ENCODE measurements around the gene MBOAT2.

Gene MBOAT2

DNA sequence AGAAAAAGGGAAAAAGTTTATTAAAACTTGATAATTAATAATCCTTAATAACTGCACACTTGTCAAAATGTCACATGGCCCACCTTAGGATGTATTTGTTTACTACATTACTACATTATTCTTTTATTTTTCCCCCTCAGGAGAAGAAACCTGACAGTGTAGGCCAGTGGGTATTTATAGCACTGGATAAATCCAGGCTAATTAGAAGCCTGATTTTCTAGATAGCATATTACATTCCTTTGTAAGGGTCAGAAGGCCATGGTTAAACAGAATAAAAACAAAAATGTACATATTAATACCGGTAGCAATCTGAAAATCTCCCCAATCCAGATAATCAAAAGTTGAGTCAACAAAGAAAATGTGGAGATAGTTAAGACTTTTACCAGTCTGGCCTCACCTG lies 144.6 kb downstream of the MBOAT2 start:
- no peaks in the 10 kb centered on the region for H3K27me3 ChIP-seq (ENCODE audit: low read length)
- H3K27ac ChIP-seq (ENCODE audit: low read depth, low read length) = no peak overlapping the region
- no peaks in the 10 kb centered on the region for H3F3A ChIP-seq (ENCODE audit: insufficient read depth)
- H3K9me2 ChIP-seq (replicated peaks; ENCODE audit: insufficient read depth, low read length) = no peaks in the 10 kb centered on the region
- H3K79me2 ChIP-seq (ENCODE audit: insufficient read depth, low read length) = no peaks in the 10 kb centered on the region
- H3K4me2 ChIP-seq (ENCODE audit: low read depth, low read length, poor library complexity, severe bottlenecking) = no peak overlapping the region
- H4K20me1 ChIP-seq (ENCODE audit: low read depth, low read length) = no peaks in the 10 kb centered on the region
- no peak overlapping the region for H2AFZ ChIP-seq (ENCODE audit: low read depth, low read length, severe bottlenecking)
- no peak overlapping the region for H3K4me3 ChIP-seq (ENCODE audit: insufficient read depth, low read length, poor library complexity, severe bottlenecking)
- no peak overlapping the region for H3K9ac ChIP-seq (ENCODE audit: low read length)
- TF ChIP-seq, protein P1, sequence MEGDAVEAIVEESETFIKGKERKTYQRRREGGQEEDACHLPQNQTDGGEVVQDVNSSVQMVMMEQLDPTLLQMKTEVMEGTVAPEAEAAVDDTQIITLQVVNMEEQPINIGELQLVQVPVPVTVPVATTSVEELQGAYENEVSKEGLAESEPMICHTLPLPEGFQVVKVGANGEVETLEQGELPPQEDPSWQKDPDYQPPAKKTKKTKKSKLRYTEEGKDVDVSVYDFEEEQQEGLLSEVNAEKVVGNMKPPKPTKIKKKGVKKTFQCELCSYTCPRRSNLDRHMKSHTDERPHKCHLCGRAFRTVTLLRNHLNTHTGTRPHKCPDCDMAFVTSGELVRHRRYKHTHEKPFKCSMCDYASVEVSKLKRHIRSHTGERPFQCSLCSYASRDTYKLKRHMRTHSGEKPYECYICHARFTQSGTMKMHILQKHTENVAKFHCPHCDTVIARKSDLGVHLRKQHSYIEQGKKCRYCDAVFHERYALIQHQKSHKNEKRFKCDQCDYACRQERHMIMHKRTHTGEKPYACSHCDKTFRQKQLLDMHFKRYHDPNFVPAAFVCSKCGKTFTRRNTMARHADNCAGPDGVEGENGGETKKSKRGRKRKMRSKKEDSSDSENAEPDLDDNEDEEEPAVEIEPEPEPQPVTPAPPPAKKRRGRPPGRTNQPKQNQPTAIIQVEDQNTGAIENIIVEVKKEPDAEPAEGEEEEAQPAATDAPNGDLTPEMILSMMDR (IDR thresholded peaks at IDR 0.05; ENCODE audit: insufficient read depth, low read length, poor library complexity, severe bottlenecking) = no peak
- no peak for TF ChIP-seq EZH2phosphoT487 (conservative IDR thresholded peaks at IDR 0.05; ENCODE audit: low read length)
- H3K36me3 ChIP-seq (ENCODE audit: low read length) = no peaks in the 10 kb centered on the region
- no peaks in the 10 kb centered on the region for H3K9me3 ChIP-seq (ENCODE audit: insufficient read depth, low read length)

DNA sequence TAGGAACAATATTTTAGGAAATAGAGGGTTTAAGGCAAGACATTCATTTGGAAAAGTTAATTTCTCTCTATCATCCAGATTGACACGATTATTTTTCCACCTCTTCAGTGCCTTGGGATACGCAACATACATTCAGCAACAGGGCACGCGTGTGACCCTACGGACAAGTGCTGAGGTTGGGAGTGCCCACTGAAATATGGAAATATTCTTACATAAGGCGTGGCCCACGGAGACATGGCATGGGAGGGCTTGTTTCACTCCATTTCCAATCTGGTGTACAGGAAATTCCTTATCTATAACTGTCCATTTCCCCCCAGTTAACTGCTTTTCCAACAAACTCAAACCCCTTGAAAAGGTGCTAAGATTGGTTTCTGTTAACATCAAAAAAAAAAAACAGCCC lies 145.2 kb downstream of the MBOAT2 start:
- no peak overlapping the region for H3K4me3 ChIP-seq (ENCODE audit: insufficient read depth, low read length, poor library complexity, severe bottlenecking)
- no peak overlapping the region for H3K27ac ChIP-seq (ENCODE audit: low read depth, low read length)
- H3K9me2 ChIP-seq (replicated peaks; ENCODE audit: insufficient read depth, low read length) = no peaks in the 10 kb centered on the region
- TF ChIP-seq, protein P1 (IDR thresholded peaks at IDR 0.05; ENCODE audit: insufficient read depth, low read length, poor library complexity, severe bottlenecking) = no peak
- no peak for TF ChIP-seq EZH2phosphoT487 (conservative IDR thresholded peaks at IDR 0.05; ENCODE audit: low read length)
- H3K36me3 ChIP-seq (ENCODE audit: low read length) = no peaks in the 10 kb centered on the region
- H2AFZ ChIP-seq (ENCODE audit: low read depth, low read length, severe bottlenecking) = no peak overlapping the region
- no peaks in the 10 kb centered on the region for H3K27me3 ChIP-seq (ENCODE audit: low read length)
- no peaks in the 10 kb centered on the region for H3K9me3 ChIP-seq (ENCODE audit: insufficient read depth, low read length)
- no peak overlapping the region for H3K4me2 ChIP-seq (ENCODE audit: low read depth, low read length, poor library complexity, severe bottlenecking)
- H3F3A ChIP-seq (ENCODE audit: insufficient read depth) = no peaks in the 10 kb centered on the region
- H3K79me2 ChIP-seq (ENCODE audit: insufficient read depth, low read length) = no peaks in the 10 kb centered on the region
- H4K20me1 ChIP-seq (ENCODE audit: low read depth, low read length) = no peaks in the 10 kb centered on the region
- H3K9ac ChIP-seq (ENCODE audit: low read length) = no peak overlapping the region

DNA sequence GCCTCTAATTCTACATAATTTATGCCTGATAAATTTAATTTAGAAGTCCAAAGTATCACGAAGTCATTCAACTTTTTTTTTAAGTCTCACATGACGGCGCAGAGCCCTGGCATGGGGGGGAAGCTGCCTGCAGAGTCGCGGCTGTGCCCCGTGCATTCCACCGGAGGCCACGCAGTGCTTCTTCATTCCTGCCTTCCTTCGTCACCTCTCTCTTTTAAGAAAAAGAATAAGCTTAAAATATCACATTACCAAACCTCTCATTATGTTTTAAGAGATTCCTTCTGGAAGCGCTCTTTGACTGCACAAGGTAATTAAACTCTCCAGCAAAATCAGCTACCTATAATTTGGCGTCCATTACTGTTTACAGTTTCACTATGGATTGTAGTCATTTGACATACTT lies 145.8 kb downstream of the MBOAT2 start:
- TF ChIP-seq EZH2phosphoT487 (conservative IDR thresholded peaks at IDR 0.05; ENCODE audit: low read length) = no peak
- TF ChIP-seq, protein P1 (IDR thresholded peaks at IDR 0.05; ENCODE audit: insufficient read depth, low read length, poor library complexity, severe bottlenecking) = no peak
- Histone ChIP-seq H3K4me3 (ENCODE audit: insufficient read depth, low read length, poor library complexity, severe bottlenecking) (no peak overlapping the region), H3K4me2 (ENCODE audit: low read depth, low read length, poor library complexity, severe bottlenecking) (no peak overlapping the region)

More for the DNA sequence above, 145.8 kb downstream of the MBOAT2 start:
- no peaks in the 10 kb centered on the region for H3K9me3 ChIP-seq (ENCODE audit: insufficient read depth, low read length)
- H3K36me3 ChIP-seq (ENCODE audit: low read length) = no peaks in the 10 kb centered on the region
- no peaks in the 10 kb centered on the region for H3F3A ChIP-seq (ENCODE audit: insufficient read depth)
- no peaks in the 10 kb centered on the region for H3K27me3 ChIP-seq (ENCODE audit: low read length)
- H3K9me2 ChIP-seq (replicated peaks; ENCODE audit: insufficient read depth, low read length) = no peaks in the 10 kb centered on the region
- H4K20me1 ChIP-seq (ENCODE audit: low read depth, low read length) = no peaks in the 10 kb centered on the region
- no peaks in the 10 kb centered on the region for H3K79me2 ChIP-seq (ENCODE audit: insufficient read depth, low read length)
- no peak overlapping the region for H3K9ac ChIP-seq (ENCODE audit: low read length)
- no peak overlapping the region for H3K27ac ChIP-seq (ENCODE audit: low read depth, low read length)
- no peak overlapping the region for H2AFZ ChIP-seq (ENCODE audit: low read depth, low read length, severe bottlenecking)

All from SU-DHL-6 (cell line).